RWPE1 (cell line): ENCODE measurements around the gene NRN1.

Experiments used
- CTCF ChIA-PET: fragments of 350-600 bp; sonication (Branson Sonifier 250); formaldehyde crosslinking; extraction: SDS; loops from one replicate; lab custom pipeline; 2021; lab: Yijun Ruan, JAX
- POLR2A ChIA-PET: fragments of 400-600 bp; formaldehyde crosslinking; extraction: SDS; loops from one replicate; lab custom pipeline; 2020; ENCODE audit warnings: antibody characterized with exemption; ENCODE audit not compliant: low non-redundant PET; lab: Yijun Ruan, JAX
- DNase-seq: peaks from one replicate; pipeline ENCODE4 v3.0.0; 2012; ENCODE audit warnings: low spot score
- H3K27ac ChIP-seq: fragments of 450-650 bp; 2 replicates; pipeline ENCODE4 v1.5.1; 2017
- TF ChIP-seq, protein P1 (sequence below): fragments of 450-650 bp; conservative IDR thresholded peaks from 2 replicates; pipeline ENCODE4 v1.5.1; 2017; ENCODE audit warnings: low read depth, mild to moderate bottlenecking

The NRN1 gene

DNA sequence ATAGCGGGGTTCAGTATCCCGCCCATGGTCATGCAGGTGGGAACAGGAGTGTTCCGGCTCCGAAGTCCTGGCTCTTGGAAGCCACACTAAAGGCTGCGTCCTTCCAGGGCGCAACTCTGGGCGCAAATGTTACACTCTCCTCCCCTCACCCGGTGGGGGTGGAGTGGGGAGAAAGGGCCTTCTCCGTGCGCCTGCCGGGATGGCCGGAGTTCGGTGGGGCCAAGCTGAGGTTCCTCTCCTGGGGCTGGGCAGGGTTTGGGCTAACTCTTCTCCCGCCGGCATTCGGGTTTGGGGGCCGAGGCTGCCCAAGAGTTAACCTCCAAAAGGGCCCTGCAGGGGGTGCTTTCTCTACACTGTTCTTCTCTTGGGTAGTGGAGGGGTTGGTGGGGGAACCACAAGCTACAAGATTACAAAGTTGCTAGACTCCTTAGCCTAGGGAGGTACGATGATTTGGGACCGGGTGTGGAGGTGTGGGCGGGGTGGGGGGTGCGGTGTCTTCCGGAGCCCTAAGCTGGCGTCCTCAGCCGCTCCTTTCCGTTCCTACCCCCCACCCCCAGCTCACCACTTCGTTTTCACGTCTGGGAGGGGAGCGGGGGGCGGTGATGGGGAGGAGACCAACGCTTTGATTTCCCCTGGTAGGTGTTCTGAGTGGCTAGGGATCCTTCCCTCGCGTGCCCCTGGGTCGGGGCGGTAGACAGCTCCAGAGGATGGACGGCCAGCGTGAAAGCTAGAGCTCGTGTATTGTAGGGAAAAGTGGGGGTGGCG lies 12.3 kb downstream of the NRN1 start:
- H3K27ac ChIP-seq, result no peak overlapping the region
- DNase-seq, result no peak
- POLR2A ChIA-PET, result no interaction called here
- TF ChIP-seq, protein P1, sequence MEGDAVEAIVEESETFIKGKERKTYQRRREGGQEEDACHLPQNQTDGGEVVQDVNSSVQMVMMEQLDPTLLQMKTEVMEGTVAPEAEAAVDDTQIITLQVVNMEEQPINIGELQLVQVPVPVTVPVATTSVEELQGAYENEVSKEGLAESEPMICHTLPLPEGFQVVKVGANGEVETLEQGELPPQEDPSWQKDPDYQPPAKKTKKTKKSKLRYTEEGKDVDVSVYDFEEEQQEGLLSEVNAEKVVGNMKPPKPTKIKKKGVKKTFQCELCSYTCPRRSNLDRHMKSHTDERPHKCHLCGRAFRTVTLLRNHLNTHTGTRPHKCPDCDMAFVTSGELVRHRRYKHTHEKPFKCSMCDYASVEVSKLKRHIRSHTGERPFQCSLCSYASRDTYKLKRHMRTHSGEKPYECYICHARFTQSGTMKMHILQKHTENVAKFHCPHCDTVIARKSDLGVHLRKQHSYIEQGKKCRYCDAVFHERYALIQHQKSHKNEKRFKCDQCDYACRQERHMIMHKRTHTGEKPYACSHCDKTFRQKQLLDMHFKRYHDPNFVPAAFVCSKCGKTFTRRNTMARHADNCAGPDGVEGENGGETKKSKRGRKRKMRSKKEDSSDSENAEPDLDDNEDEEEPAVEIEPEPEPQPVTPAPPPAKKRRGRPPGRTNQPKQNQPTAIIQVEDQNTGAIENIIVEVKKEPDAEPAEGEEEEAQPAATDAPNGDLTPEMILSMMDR, result no peak
- CTCF ChIA-PET, result interaction anchor here (0.6 to 0.7 kb wide), 2 partner anchors 63 to 733 kb away, joined by 3 read pairs; partner anchors contain the start of gene FARS2

- ChIA-PET CTCF (interaction anchor here (0.6 kb wide), 1 partner anchor 21 kb away, joined by 3 read pairs; no protein-coding TSS in a partner anchor), POLR2A (no interaction called here)
- no peak overlapping the region for H3K27ac ChIP-seq
- no peak for DNase-seq
- TF ChIP-seq, protein P1, result no peak
Measured at GRCh38 chr6:5992551-5993225, 14.0 kb downstream of the NRN1 start.

DNA sequence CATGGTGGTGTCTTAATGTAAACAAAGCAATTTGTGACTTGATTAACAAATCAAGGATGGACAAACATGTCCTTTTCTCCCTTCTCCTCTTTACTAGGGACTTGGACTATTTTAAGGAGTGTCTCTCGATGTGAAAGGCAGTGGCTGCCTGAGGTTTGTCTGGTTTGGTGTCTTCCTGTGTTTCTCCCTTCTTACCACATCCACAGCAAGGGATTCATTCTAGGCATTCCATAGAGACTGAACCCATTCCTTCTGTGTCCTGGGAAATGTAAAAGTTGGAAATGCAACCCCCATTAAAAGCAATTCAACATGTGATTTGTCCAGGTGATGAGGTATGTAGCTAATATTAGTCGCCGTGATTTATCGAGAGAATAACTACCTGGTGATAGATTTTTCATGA lies 15.9 kb downstream of the NRN1 start:
- no peak for DNase-seq
- no peak overlapping the region for H3K27ac ChIP-seq
- TF ChIP-seq, protein P1, result no peak
- ChIA-PET CTCF (no interaction called here), POLR2A (no interaction called here)

DNA sequence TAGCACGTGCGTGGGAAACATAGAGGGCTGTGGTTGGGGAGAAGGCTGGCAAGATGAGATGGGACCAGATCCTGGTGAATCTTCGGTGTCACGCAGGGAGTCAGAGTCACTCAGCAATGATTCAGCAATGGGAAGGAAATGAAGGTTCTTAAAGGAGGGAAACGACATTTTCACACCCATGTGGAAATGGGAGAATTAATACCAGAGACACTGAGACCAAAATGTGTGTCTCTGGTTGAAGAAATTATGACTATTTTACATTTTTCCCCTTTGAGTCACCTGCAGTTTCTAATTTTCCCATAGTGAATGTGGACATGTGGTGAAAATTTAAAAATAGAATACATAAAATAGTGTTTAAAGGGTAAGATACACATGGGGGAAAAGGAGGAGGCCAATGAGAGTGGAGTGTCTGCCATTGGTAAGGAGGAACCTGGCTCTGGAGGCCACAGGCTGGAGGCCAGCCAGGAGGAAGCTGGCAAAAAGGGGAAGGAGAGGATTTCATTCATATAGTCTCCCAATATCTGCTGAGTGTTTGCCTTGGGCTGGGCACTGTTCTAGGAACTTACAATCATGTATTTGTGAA lies 17.5 kb downstream of the NRN1 start:
- POLR2A ChIA-PET, result no interaction called here
- CTCF ChIA-PET, result no interaction called here
- no peak for DNase-seq
- TF ChIP-seq, protein P1, result no peak
- no peak overlapping the region for H3K27ac ChIP-seq

DNA sequence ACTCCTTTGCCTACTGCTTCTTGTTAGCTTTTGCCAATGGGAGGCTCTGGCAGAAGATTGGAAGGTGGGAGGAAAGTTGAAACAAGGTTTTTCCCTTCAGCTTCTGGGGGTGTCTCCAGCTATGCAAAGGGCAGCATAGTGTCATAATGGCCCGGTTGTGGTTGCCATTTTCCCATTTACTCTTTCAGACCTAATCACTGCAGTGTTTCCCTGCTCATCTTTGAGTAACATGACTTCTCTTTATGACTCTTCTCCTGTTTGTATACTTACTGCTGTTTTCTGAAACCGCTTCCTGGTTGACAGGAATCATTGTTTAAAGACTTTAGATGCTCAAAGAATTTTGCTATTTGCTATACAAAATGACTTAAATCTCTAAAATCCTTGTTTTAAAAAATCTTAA lies 19.9 kb downstream of the NRN1 start:
- TF ChIP-seq, protein P1, result no peak
- ChIA-PET POLR2A (no interaction called here), CTCF (no interaction called here)
- DNase-seq, result no peak
- no peak overlapping the region for H3K27ac ChIP-seq
